ENCODE data around the gene GLUL. TPM values are rescaled to one million over a fixed set of nuclear protein-coding genes. Genes with fewer than 3 reads are reported as not detected.

GLUL gene
- total RNA-seq, 1 experiment from 2014 or later = 165 TPM

DNA sequence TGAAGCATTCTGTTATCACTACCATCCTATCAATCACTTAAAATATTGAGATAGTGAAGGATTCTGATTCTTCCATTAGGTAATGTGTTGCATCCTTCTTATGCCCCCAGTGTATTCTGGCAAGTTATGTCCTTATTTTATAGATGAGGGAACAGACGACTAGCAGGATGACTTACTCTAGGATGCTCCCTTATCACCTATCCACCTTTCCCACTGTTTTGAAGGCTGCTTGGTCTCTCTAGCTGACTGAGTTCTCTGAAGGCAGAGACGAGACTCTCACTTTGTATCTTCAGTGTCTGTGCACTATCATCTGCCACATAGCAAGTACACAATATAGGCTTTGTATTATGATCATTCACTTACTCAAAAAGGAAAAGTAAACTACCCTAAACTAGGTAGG, 4.0 kb downstream of the GLUL start:
- H3K9me3 ChIP-seq (ENCODE audit: control insufficient read depth in 1 of 2, insufficient read depth in 1 of 2, low read depth in 1 of 2, low read length in 2 of 2) = no peaks in the 10 kb centered on the region
- no peaks in the 10 kb centered on the region for H3K9me2 ChIP-seq (ENCODE audit: insufficient read depth)
- H3K27ac ChIP-seq (ENCODE audit: low read depth, low read length) = no peak overlapping the region
- RAD21 ChIA-PET (ENCODE audit: low non-redundant PET in 1 of 2, low total read pairs in 2 of 2, uncharacterized antibody in 2 of 2, unreplicated experiment in 2 of 2) = no interaction called here
- ATAC-seq = no peak
- H3K4me3 ChIP-seq (replicated peaks in 1 of 2; ENCODE audit: low read depth in 1 of 2, low read length in 2 of 2) = no peak overlapping the region
- no peak overlapping the region for H2AFZ ChIP-seq (ENCODE audit: low read depth, low read length, poor library complexity, severe bottlenecking)
- peaks cover 45% of the 10 kb centered on the region for H3K79me2 ChIP-seq (ENCODE audit: insufficient read depth, low read length)
- DNase-seq (ENCODE audit: low read depth, low spot score) = no peak
- peaks cover 12% of the 10 kb centered on the region in 2 experiments for H3K4me1 ChIP-seq (ENCODE audit: control insufficient read depth in 1 of 2, insufficient read depth in 2 of 2, low read length in 2 of 2)
- no peak overlapping the region for H3K4me2 ChIP-seq (ENCODE audit: low read length)
- TF ChIP-seq REST (IDR thresholded peaks at IDR 0.05; ENCODE audit: low read depth) = no peak
- no peak for TF ChIP-seq ZFX (IDR thresholded peaks at IDR 0.05)
- no peak for TF ChIP-seq SIN3A (IDR thresholded peaks at IDR 0.05; ENCODE audit: low read depth)
- no peak for TF ChIP-seq ZBTB33 (IDR thresholded peaks at IDR 0.05; ENCODE audit: extremely low read depth, insufficient replicate concordance, low read length)
- no peak for TF ChIP-seq TCF7L2 (IDR thresholded peaks at IDR 0.05; ENCODE audit: borderline replicate concordance, extremely low read depth, insufficient read depth, insufficient read length)
- TF ChIP-seq JUND (IDR thresholded peaks at IDR 0.05) = no peak
- no peak for TF ChIP-seq SP1 (IDR thresholded peaks at IDR 0.05; ENCODE audit: low read depth)
- peaks cover 48 to 54% of the 10 kb centered on the region in 2 experiments for H3K36me3 ChIP-seq (ENCODE audit: control insufficient read depth in 1 of 2, insufficient read depth in 2 of 2, low read length in 2 of 2)
- peaks cover 5% of the 10 kb centered on the region; the same call in 1 of the 2 replicates for H4K20me1 ChIP-seq (ENCODE audit: insufficient read depth)
- no TSS peak for BruUV-seq (replicated peaks)
- H3K9ac ChIP-seq (ENCODE audit: low read length) = no peak overlapping the region
- CTCF ChIA-PET = no interaction called here
- no peaks in the 10 kb centered on the region for H3K27me3 ChIP-seq (ENCODE audit: insufficient read depth, low read length)
- POLR2A ChIA-PET = interaction anchor here (1.5 kb wide), 1 partner anchor 8 kb away, joined by 5 read pairs; no protein-coding TSS in a partner anchor
- intact Hi-C loops (cut with micrococcal nuclease) = no loop called here
